WTC11 (cell line): Measurements from ENCODE around the gene HES2.
"Not testable (repeated sequence)": the region's sequence is repeated elsewhere in the genome, so short reads cannot be mapped to it uniquely, and the experiment has no call there.

Experiments used
- ATF3 ChIP-seq: sonication (generic); formaldehyde crosslinking; conservative IDR thresholded peaks from 2 replicates; pipeline ENCODE4 v1.8.1; 2022; ENCODE audit warnings: mild to moderate bottlenecking, missing genetic modification reagents
- CTCF ChIP-seq: fragments of 200-600 bp; IDR thresholded peaks from 2 replicates; pipeline ENCODE4 v1.8.0; 2022; ENCODE audit warnings: antibody characterized with exemption
- ELF4 ChIP-seq: sonication (generic); formaldehyde crosslinking; IDR thresholded peaks from 2 replicates; pipeline ENCODE4 v1.8.1; 2022; ENCODE audit warnings: low read depth, mild to moderate bottlenecking, moderate library complexity, missing genetic modification reagents
- ESRRA ChIP-seq: sonication (generic); formaldehyde crosslinking; IDR thresholded peaks from 2 replicates; pipeline ENCODE4 v1.8.1; 2022; ENCODE audit warnings: mild to moderate bottlenecking, missing genetic modification reagents, borderline replicate concordance
- MXD4 ChIP-seq: fragments of 250-450 bp; sonication (Bioruptor Pico); IDR thresholded peaks from 2 replicates; pipeline ENCODE4 v1.8.0; 2021; ENCODE audit warnings: mild to moderate bottlenecking, moderate library complexity, borderline replicate concordance
- SP1 ChIP-seq: sonication (generic); formaldehyde crosslinking; conservative IDR thresholded peaks from 2 replicates; pipeline ENCODE4 v1.8.1; 2022; ENCODE audit warnings: missing genetic modification reagents
- TEAD4 ChIP-seq: sonication (generic); formaldehyde crosslinking; IDR thresholded peaks from 2 replicates; pipeline ENCODE4 v1.8.0; 2022; ENCODE audit warnings: mild to moderate bottlenecking, missing genetic modification reagents

GRCh38 chr1:6429660-6430411 lies 10.1 kb upstream of the HES2 start:
- TF ChIP-seq CTCF; ELF4 (CRISPR knock-in tag); MXD4; ATF3 (CRISPR knock-in tag); ESRRA; TEAD4 (CRISPR knock-in tag); SP1: not testable (repeated sequence)
